IMR-90 (cell line): ENCODE measurements around the gene SCAMP2. TPM values are rescaled to one million over a fixed set of nuclear protein-coding genes. Genes with fewer than 3 reads are reported as not detected.
"Not testable (repeated sequence)": the region's sequence is repeated elsewhere in the genome, so short reads cannot be mapped to it uniquely, and the experiment has no call there.

ENCODE experiments used
- ATAC-seq: fragments of 200-7000 bp; cut with Tn5 transposase; 2 replicates; pipeline ENCODE4 v1.9.1; 2020; ENCODE audit warnings: low read depth, mild to moderate bottlenecking, moderate library complexity
- BruUV-seq: library from RNA; stranded (reverse); fragments of 400-500 nt; replicated peaks from 2 replicates; lab custom pipeline; 2021; lab: Mats Ljungman, UMichigan
- CTCF ChIA-PET: fragments of 300-600 bp; formaldehyde crosslinking; extraction: SDS; loops from one replicate; lab custom pipeline; 2021; ENCODE audit warnings: antibody characterized with exemption; lab: Yijun Ruan, JAX
- POLR2A ChIA-PET: fragments of 300-600 bp; sonication (Branson Sonifier 250); formaldehyde crosslinking; loops from one replicate; lab custom pipeline; 2022; ENCODE audit warnings: antibody characterized with exemption; ENCODE audit not compliant: unreplicated experiment; lab: Charles Lee
- DNase-seq: peaks from one replicate; pipeline ENCODE4 v3.0.0; 2013
- H2AFZ ChIP-seq: replicated peaks from 2 replicates; pipeline ENCODE3; 2013; ENCODE audit warnings: low read length, mild to moderate bottlenecking; ENCODE audit not compliant: poor library complexity
- H2AK5ac ChIP-seq: 2 replicates; pipeline ENCODE4 v1.6.1; 2013; ENCODE audit warnings: low read depth, low read length, inconsistent platforms
- H2AK9ac ChIP-seq: replicated peaks from 2 replicates; pipeline ENCODE3; 2013; ENCODE audit warnings: mild to moderate bottlenecking, low read depth, low read length, moderate library complexity; ENCODE audit not compliant: poor library complexity
- H2BK120ac ChIP-seq: 2 replicates; pipeline ENCODE4 v1.6.1; 2013; ENCODE audit warnings: low read depth, low read length, inconsistent platforms
- H2BK15ac ChIP-seq: 3 replicates; pipeline ENCODE4 v1.6.1; 2013; ENCODE audit warnings: low read depth, low read length, inconsistent platforms
- H2BK20ac ChIP-seq: 2 replicates; pipeline ENCODE4 v1.6.1; 2013; ENCODE audit warnings: low read depth, mild to moderate bottlenecking, inconsistent platforms, low read length, moderate library complexity
- H2BK5ac ChIP-seq: 2 replicates; pipeline ENCODE4 v1.6.1; 2013; ENCODE audit warnings: mild to moderate bottlenecking, low read depth, low read length, inconsistent platforms; ENCODE audit not compliant: poor library complexity, severe bottlenecking
- H3K14ac ChIP-seq: replicated peaks from 2 replicates; pipeline ENCODE4 v1.6.1; 2013; ENCODE audit warnings: low read depth, low read length, inconsistent platforms
- H3K18ac ChIP-seq: 2 replicates; pipeline ENCODE4 v1.6.1; 2013; ENCODE audit warnings: low read depth, low read length, control low read depth
- H3K23ac ChIP-seq: 2 replicates; pipeline ENCODE4 v1.6.1; 2013; ENCODE audit warnings: low read depth, low read length, inconsistent platforms
- H3K27ac ChIP-seq: 2 replicates; pipeline ENCODE4 v1.5.1; 2013; ENCODE audit warnings: mild to moderate bottlenecking, control low read depth, low read length; ENCODE audit not compliant: insufficient read depth
- H3K27me3 ChIP-seq: 2 replicates; pipeline ENCODE4 v1.6.1; 2013; ENCODE audit warnings: low read length; ENCODE audit not compliant: control insufficient read depth, insufficient read depth
- H3K36me3 ChIP-seq: 2 replicates; pipeline ENCODE4 v1.6.1; 2013; ENCODE audit warnings: low read length, mixed read lengths; ENCODE audit not compliant: control insufficient read depth, insufficient read depth
- H3K4ac ChIP-seq: 2 replicates; pipeline ENCODE4 v1.6.1; 2013; ENCODE audit warnings: low read depth, low read length, inconsistent platforms
- H3K4me1 ChIP-seq: 2 replicates; pipeline ENCODE4 v1.6.1; 2013; ENCODE audit warnings: low read length, mixed read lengths; ENCODE audit not compliant: control insufficient read depth, insufficient read depth
- H3K4me2 ChIP-seq: 2 replicates; pipeline ENCODE4 v1.6.1; 2013; ENCODE audit warnings: low read depth, mild to moderate bottlenecking, control low read depth, low read length, moderate library complexity
- H3K4me3 ChIP-seq: 2 replicates; pipeline ENCODE4 v1.5.1; 2013; ENCODE audit warnings: low read depth, mild to moderate bottlenecking, control low read depth, low read length, moderate library complexity; ENCODE audit not compliant: insufficient read depth
- H3K56ac ChIP-seq: 2 replicates; pipeline ENCODE4 v1.6.1; 2013; ENCODE audit warnings: low read length, inconsistent platforms; ENCODE audit not compliant: insufficient read depth; ENCODE audit errors: extremely low read depth
- H3K79me1 ChIP-seq, 2 experiments: 2 replicates each; pipeline ENCODE4 v1.6.1; 2013; ENCODE audit warnings: low read length in 2 of 2, inconsistent platforms in 1 of 2, low read depth in 1 of 2
- H3K9ac ChIP-seq: 2 replicates; pipeline ENCODE4 v1.6.1; 2013; ENCODE audit warnings: low read depth, low read length, control low read depth
- H3K9me1 ChIP-seq: 2 replicates; pipeline ENCODE4 v1.6.1; 2013; ENCODE audit warnings: low read length, inconsistent platforms; ENCODE audit not compliant: insufficient read depth
- H3K9me3 ChIP-seq: 2 replicates; pipeline ENCODE4 v1.6.1; 2013; ENCODE audit warnings: low read length; ENCODE audit not compliant: control insufficient read depth, insufficient read depth
- H4K20me1 ChIP-seq: 2 replicates; pipeline ENCODE4 v1.6.1; 2013; ENCODE audit warnings: low read length, inconsistent platforms; ENCODE audit not compliant: insufficient read depth
- H4K5ac ChIP-seq: 2 replicates; pipeline ENCODE4 v1.6.1; 2013; ENCODE audit warnings: mild to moderate bottlenecking, low read depth, low read length, control low read depth
- H4K8ac ChIP-seq, 2 experiments: 2 replicates each; pipeline ENCODE4 v1.6.1; 2013; ENCODE audit warnings: low read depth in 2 of 2, low read length in 2 of 2, control low read depth in 1 of 2, inconsistent platforms in 1 of 2
- H4K91ac ChIP-seq: 2 replicates; pipeline ENCODE4 v1.6.1; 2013; ENCODE audit warnings: low read depth, low read length, inconsistent platforms; ENCODE audit not compliant: insufficient read depth
- BHLHE40 ChIP-seq: fragments of 150-350 bp; IDR thresholded peaks from 2 replicates; pipeline ENCODE4 v1.6.1; 2016; ENCODE audit warnings: mild to moderate bottlenecking, low read depth, low read length
- CEBPB ChIP-seq: IDR thresholded peaks from 2 replicates; pipeline ENCODE4 v1.6.1; 2012; ENCODE audit warnings: low read depth, low read length, improper control_type of control experiment
- CHD1 ChIP-seq: IDR thresholded peaks from 2 replicates; pipeline ENCODE4 v1.6.1; 2012; ENCODE audit warnings: low read depth, low read length, improper control_type of control experiment
- FOS ChIP-seq: fragments of 150-350 bp; IDR thresholded peaks from 2 replicates; pipeline ENCODE4 v1.6.1; 2016; ENCODE audit warnings: low read depth, low read length
- MAZ ChIP-seq: IDR thresholded peaks from 2 replicates; pipeline ENCODE4 v1.6.1; 2012; ENCODE audit warnings: low read depth, mild to moderate bottlenecking, low read length, improper control_type of control experiment, moderate library complexity, borderline replicate concordance
- RFX5 ChIP-seq: IDR thresholded peaks from 2 replicates; pipeline ENCODE4 v1.8.0; 2012; ENCODE audit warnings: low read depth, mild to moderate bottlenecking, low read length, moderate library complexity
- WGBS, 2 experiments: methylation state at CpG; one replicate each; pipeline versions ENCODE4 v1.1.5 to v1.1.7; 2013; ENCODE audit warnings: missing lambda C conversion rate in 2 of 2; ENCODE audit not compliant: insufficient read length in 1 of 2; ENCODE audit errors: extremely low coverage in 2 of 2; 5-methylcytosine and 5-hydroxymethylcytosine counted together
- dilution Hi-C: fragments of 300-500 bp; cut with HindIII; formaldehyde crosslinking; loops from one replicate; pipeline ENCODE4 v1.14.3; 2018; ENCODE audit warnings: low sequenced_read_pairs; ENCODE audit not compliant: unreplicated experiment
- in situ Hi-C: fragments of 300-500 bp; cut with MboI; formaldehyde crosslinking; loops from 3 replicates; pipeline ENCODE4 v1.14.3; 2019; ENCODE audit warnings: low sequenced_read_pairs, inconsistent platforms, mixed read lengths
- intact Hi-C: fragments of 100-400 bp; cut with micrococcal nuclease; formaldehyde crosslinking; loops from 2 replicates; pipeline ENCODE4 v1.10.0; 2022
- polyA plus RNA-seq, 3 experiments: library from polyadenylated mRNA; depleted of rRNA; stranded (reverse); fragments of >200 nt; gene quantifications; 2 replicates each; pipeline ENCODE4 v1.2.3, GENCODE V29; 2012; ENCODE audit warnings: low replicate concordance in 1 of 3
- total RNA-seq: library from RNA; depleted of rRNA; stranded (reverse); fragments of >200 nt; gene quantifications from 2 replicates; pipeline ENCODE4 v1.2.3, GENCODE V29; 2012
- TF ChIP-seq, protein P1 (sequence below): fragments of 150-350 bp; IDR thresholded peaks from 2 replicates; pipeline ENCODE4 v1.6.1; 2016; ENCODE audit warnings: low read depth, mild to moderate bottlenecking, low read length, moderate library complexity, borderline replicate concordance

SCAMP2 gene
- total and polyA plus RNA-seq, 2 of the 4 experiments (the other 2 are of a cell fraction) = 25.8 to 111 TPM

DNA sequence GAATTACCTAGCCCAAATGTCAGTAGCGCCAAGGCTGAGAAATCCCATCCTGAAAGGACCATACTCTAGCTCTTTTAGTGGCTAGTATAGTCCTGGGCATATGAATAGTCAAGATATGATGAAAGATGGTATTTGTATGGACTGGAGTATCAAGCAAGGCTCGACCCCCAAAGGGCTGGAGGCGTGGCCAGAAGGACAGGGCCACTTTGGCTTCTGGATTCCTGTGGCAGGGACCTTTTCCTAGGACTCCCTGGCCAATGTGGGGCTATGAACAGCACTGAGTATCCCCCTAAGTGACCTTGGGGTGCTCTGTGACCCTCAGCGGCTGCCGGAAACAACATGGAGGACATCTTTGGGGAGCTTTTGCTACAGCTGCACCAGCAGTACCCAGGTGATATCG lies 22.7 kb upstream of the SCAMP2 start:
- intact Hi-C loops = no loop called here
- H2AFZ ChIP-seq = no peak overlapping the region
- no peak for TF ChIP-seq BHLHE40
- TF ChIP-seq RFX5 = no peak
- TF ChIP-seq, protein P1, sequence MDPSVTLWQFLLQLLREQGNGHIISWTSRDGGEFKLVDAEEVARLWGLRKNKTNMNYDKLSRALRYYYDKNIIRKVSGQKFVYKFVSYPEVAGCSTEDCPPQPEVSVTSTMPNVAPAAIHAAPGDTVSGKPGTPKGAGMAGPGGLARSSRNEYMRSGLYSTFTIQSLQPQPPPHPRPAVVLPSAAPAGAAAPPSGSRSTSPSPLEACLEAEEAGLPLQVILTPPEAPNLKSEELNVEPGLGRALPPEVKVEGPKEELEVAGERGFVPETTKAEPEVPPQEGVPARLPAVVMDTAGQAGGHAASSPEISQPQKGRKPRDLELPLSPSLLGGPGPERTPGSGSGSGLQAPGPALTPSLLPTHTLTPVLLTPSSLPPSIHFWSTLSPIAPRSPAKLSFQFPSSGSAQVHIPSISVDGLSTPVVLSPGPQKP = no peak
- no peak for TF ChIP-seq CEBPB
- TF ChIP-seq MAZ = no peak
- no peak for TF ChIP-seq CHD1
- no peak for TF ChIP-seq FOS
- H2BK5ac ChIP-seq = no peak overlapping the region
- no peak overlapping the region for H3K9ac ChIP-seq
- H4K5ac ChIP-seq = no peak overlapping the region
- no peak overlapping the region for H3K4me3 ChIP-seq
- no peak overlapping the region for H3K56ac ChIP-seq
- H3K9me3 ChIP-seq = no peaks in the 10 kb centered on the region
- H3K14ac ChIP-seq = no peak overlapping the region
- peaks cover 21% of the 10 kb centered on the region for H3K9me1 ChIP-seq
- no peak overlapping the region for H3K18ac ChIP-seq
- no peak overlapping the region for H3K4ac ChIP-seq
- no peak overlapping the region for H4K91ac ChIP-seq
- no peak overlapping the region for H2BK20ac ChIP-seq
- BruUV-seq = no TSS peak
- no peak overlapping the region for H2AK5ac ChIP-seq
- H3K79me1 ChIP-seq = peaks cover 19 to 38% of the 10 kb centered on the region in 2 experiments; a peak in 3 of 4 replicates
- H2BK15ac ChIP-seq = no peak overlapping the region
- CTCF ChIA-PET = no interaction called here
- no peak for DNase-seq
- no peak for ATAC-seq
- peaks cover 55% of the 10 kb centered on the region for H3K36me3 ChIP-seq
- dilution Hi-C loops = no loop called here
- H3K27ac ChIP-seq = no peak overlapping the region
- no peak overlapping the region for H3K4me2 ChIP-seq
- no peak overlapping the region for H2AK9ac ChIP-seq
- POLR2A ChIA-PET = no interaction called here
- H3K27me3 ChIP-seq = no peaks in the 10 kb centered on the region
- no peak overlapping the region for H4K8ac ChIP-seq
- H2BK120ac ChIP-seq = no peak overlapping the region
- no peaks in the 10 kb centered on the region; the same call in 1 of the 2 replicates for H4K20me1 ChIP-seq
- H3K4me1 ChIP-seq = no peaks in the 10 kb centered on the region
- in situ Hi-C loops = no loop called here
- WGBS, 2 experiments = 97% methylated on average over 5 of the region's 6 CpGs; no CpG with 5 or more reads in 1 of the 2 experiments
- H3K23ac ChIP-seq = no peak overlapping the region

DNA sequence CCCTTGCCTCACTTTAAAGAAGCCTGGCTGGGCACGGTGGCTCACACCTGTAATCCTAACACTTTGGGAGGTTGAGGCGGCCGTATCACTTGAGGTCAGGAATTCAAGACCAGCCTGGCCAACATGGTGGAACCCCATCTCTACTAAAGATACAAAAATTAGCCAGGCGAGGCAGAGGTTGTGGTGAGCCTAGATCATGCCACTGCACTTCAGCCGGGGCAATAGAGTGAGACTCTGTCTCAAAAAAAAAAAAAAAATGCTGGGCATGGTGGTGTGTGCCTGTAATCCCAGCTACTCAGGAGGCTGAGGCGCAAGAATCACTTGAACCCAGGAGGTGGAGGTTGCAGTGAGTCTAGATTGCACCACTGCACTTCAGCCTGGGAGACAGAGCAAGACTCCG lies 21.2 kb upstream of the SCAMP2 start:
- H2BK15ac ChIP-seq, H3K9me3 ChIP-seq, H3K27me3 ChIP-seq, H4K5ac ChIP-seq, CTCF ChIA-PET, H3K4me1 ChIP-seq, dilution Hi-C loops, H2BK20ac ChIP-seq, H4K91ac ChIP-seq, H3K23ac ChIP-seq, DNase-seq, H2BK5ac ChIP-seq, H3K14ac ChIP-seq, H4K8ac ChIP-seq, H3K4me2 ChIP-seq, H2AFZ ChIP-seq, H2AK5ac ChIP-seq, H3K56ac ChIP-seq, H3K18ac ChIP-seq, BruUV-seq, H3K4me3 ChIP-seq, ATAC-seq, H3K9ac ChIP-seq, H4K20me1 ChIP-seq, H2AK9ac ChIP-seq, H2BK120ac ChIP-seq, H3K4ac ChIP-seq, H3K27ac ChIP-seq, in situ Hi-C loops: not testable (repeated sequence)
- WGBS, 2 experiments = 96% methylated on average over 3 of the region's 7 CpGs; no CpG with 5 or more reads in 1 of the 2 experiments
- Histone ChIP-seq H3K79me1 (peaks cover 19 to 37% of the 10 kb centered on the region in 2 experiments; a peak in 3 of 4 replicates), H3K9me1 (peaks cover 21% of the 10 kb centered on the region), H3K36me3 (peaks cover 45% of the 10 kb centered on the region)
- intact Hi-C loops = loop anchor here (5.0 kb wide), 1 partner anchor 52 kb away; the partner anchor contains the start of gene ULK3
- POLR2A ChIA-PET = interaction anchor here (0.7 kb wide), 1 partner anchor 111 kb away, joined by 7 read pairs; no protein-coding TSS in a partner anchor
